Vagina (tissue), 2 donors: ENCODE measurements around the gene PSME3IP1.

Experiments
- POLR2AphosphoS5 ChIP-seq, 2 donors: sonication (generic); formaldehyde crosslinking; IDR thresholded peaks; one replicate each; pipeline ENCODE4 v1.9.0; 2017; ENCODE audit warnings: antibody characterized with exemption in 2 of 2, mild to moderate bottlenecking in 2 of 2, low read depth in 1 of 2; ENCODE audit not compliant: insufficient read depth in 1 of 2
- TF ChIP-seq, protein P1 (sequence below), 3 experiments: fragments of 450-650 bp in 2 of 3; fragments of 200-600 bp in 1 of 3; sonication (generic) in 1 of 3; IDR thresholded peaks; one replicate each; pipeline ENCODE4 v1.5.1; 2017 to 2019; ENCODE audit warnings: antibody characterized with exemption in 3 of 3, mild to moderate bottlenecking in 2 of 3, moderate library complexity in 2 of 3

GRCh38 chr16:57178793-57179212 is 7.0 kb downstream of the PSME3IP1 start:
- TF ChIP-seq, protein P1, sequence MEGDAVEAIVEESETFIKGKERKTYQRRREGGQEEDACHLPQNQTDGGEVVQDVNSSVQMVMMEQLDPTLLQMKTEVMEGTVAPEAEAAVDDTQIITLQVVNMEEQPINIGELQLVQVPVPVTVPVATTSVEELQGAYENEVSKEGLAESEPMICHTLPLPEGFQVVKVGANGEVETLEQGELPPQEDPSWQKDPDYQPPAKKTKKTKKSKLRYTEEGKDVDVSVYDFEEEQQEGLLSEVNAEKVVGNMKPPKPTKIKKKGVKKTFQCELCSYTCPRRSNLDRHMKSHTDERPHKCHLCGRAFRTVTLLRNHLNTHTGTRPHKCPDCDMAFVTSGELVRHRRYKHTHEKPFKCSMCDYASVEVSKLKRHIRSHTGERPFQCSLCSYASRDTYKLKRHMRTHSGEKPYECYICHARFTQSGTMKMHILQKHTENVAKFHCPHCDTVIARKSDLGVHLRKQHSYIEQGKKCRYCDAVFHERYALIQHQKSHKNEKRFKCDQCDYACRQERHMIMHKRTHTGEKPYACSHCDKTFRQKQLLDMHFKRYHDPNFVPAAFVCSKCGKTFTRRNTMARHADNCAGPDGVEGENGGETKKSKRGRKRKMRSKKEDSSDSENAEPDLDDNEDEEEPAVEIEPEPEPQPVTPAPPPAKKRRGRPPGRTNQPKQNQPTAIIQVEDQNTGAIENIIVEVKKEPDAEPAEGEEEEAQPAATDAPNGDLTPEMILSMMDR (IDR thresholded peaks at IDR 0.05), result no peak
- TF ChIP-seq POLR2AphosphoS5 (IDR thresholded peaks at IDR 0.05; ENCODE audit: insufficient read depth in 1 of 2, low read depth in 1 of 2), result no peak
